Type B pancreatic cell (in vitro differentiated cells): Measurements from ENCODE around the gene MYORG. TPM values are rescaled to one million over a fixed set of nuclear protein-coding genes. Genes with fewer than 3 reads are reported as not detected.

ENCODE experiments used
- DNase-seq: peaks from one replicate; pipeline ENCODE4 v3.0.0; 2021; ENCODE audit warnings: mixed read lengths; ENCODE audit not compliant: unreplicated experiment; ENCODE audit errors: extremely low spot score
- H3K27ac Mint-ChIP-seq: 2 replicates; pipeline ENCODE4 v1.8.0; 2021; ENCODE audit warnings: mild to moderate bottlenecking, mixed read lengths
- H3K27me3 Mint-ChIP-seq: 2 replicates; pipeline ENCODE4 v1.8.0; 2021; ENCODE audit warnings: mixed read lengths
- H3K36me3 Mint-ChIP-seq: 2 replicates; pipeline ENCODE4 v1.8.0; 2021; ENCODE audit warnings: mixed read lengths
- H3K4me1 Mint-ChIP-seq: one replicate; pipeline ENCODE4 v1.8.0; 2021; ENCODE audit warnings: mixed read lengths; ENCODE audit not compliant: unreplicated experiment
- H3K4me3 Mint-ChIP-seq: 2 replicates; pipeline ENCODE4 v1.8.0; 2021; ENCODE audit warnings: mild to moderate bottlenecking, mixed read lengths
- H3K9me3 Mint-ChIP-seq: 2 replicates; pipeline ENCODE4 v1.8.0; 2021; ENCODE audit warnings: mixed read lengths
- total RNA-seq: library from RNA; stranded (reverse); gene quantifications from 2 replicates; pipeline ENCODE4 v1.2.1, GENCODE V29; 2021; ENCODE audit warnings: low replicate concordance
- TF ChIP-seq, protein P1 (sequence below): fragments of 200-600 bp; sonication (generic); conservative IDR thresholded peaks from 2 replicates; pipeline ENCODE4 v1.5.0; 2021; ENCODE audit warnings: antibody characterized with exemption, mild to moderate bottlenecking

Gene MYORG
- total RNA-seq, 1 donor from 2014 or later = 11.6 TPM

- Mint-ChIP-seq H3K27ac (no peak overlapping the region), H3K4me3 (peak overlapping the region; percentile 92), H3K9me3 (no peaks in the 10 kb centered on the region), H3K4me1 (peaks cover 13% of the 10 kb centered on the region), H3K27me3 (peaks cover 69% of the 10 kb centered on the region), H3K36me3 (no peaks in the 10 kb centered on the region)
- no peak for DNase-seq
- TF ChIP-seq, protein P1, sequence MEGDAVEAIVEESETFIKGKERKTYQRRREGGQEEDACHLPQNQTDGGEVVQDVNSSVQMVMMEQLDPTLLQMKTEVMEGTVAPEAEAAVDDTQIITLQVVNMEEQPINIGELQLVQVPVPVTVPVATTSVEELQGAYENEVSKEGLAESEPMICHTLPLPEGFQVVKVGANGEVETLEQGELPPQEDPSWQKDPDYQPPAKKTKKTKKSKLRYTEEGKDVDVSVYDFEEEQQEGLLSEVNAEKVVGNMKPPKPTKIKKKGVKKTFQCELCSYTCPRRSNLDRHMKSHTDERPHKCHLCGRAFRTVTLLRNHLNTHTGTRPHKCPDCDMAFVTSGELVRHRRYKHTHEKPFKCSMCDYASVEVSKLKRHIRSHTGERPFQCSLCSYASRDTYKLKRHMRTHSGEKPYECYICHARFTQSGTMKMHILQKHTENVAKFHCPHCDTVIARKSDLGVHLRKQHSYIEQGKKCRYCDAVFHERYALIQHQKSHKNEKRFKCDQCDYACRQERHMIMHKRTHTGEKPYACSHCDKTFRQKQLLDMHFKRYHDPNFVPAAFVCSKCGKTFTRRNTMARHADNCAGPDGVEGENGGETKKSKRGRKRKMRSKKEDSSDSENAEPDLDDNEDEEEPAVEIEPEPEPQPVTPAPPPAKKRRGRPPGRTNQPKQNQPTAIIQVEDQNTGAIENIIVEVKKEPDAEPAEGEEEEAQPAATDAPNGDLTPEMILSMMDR = no peak
These were observed 3.4 kb upstream of the MYORG start for GRCh38 chr9:34380034-34380510.

GRCh38 chr9:34379334-34380033, 2.8 kb upstream of the MYORG start:
- Mint-ChIP-seq H3K4me1 (peaks cover 17% of the 10 kb centered on the region), H3K4me3 (peak overlapping the region; percentile 92), H3K9me3 (no peaks in the 10 kb centered on the region), H3K27ac (peak overlapping the region; percentile 82), H3K36me3 (peaks cover under 1% of the 10 kb centered on the region), H3K27me3 (peaks cover 64% of the 10 kb centered on the region)
- DNase-seq = peak; percentile 67
- TF ChIP-seq, protein P1 = peak; percentile 96

GRCh38 chr9:34378376-34379060, 1.8 kb upstream of the MYORG start:
- H3K36me3 Mint-ChIP-seq = peaks cover 7% of the 10 kb centered on the region
- DNase-seq = peak; percentile 29
- H3K27me3 Mint-ChIP-seq = peaks cover 54% of the 10 kb centered on the region
- TF ChIP-seq, protein P1 = no peak
- peak overlapping the region; percentile 78 for H3K4me3 Mint-ChIP-seq
- peaks cover 17% of the 10 kb centered on the region for H3K4me1 Mint-ChIP-seq
- H3K9me3 Mint-ChIP-seq = no peaks in the 10 kb centered on the region
- H3K27ac Mint-ChIP-seq = no peak overlapping the region

DNA sequence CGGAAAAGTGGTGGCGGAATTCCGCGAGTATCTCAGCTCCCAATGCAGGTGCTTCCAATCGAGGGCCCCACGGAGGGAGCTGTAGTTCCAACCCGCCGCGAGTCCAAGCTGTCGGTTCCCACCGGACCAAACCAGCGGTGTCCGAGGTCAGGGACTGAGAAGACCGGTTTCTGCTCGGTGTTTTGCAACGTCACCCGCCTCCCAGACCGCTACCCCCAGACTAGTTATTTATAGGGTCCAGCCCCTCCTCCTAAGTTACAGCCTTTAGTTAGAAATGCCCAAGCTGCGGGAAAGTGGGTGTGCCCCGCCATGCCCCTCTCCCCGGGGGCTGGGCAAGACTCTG, 677 bp upstream of the MYORG start:
- H3K27me3 Mint-ChIP-seq = peaks cover 43% of the 10 kb centered on the region
- H3K9me3 Mint-ChIP-seq = no peaks in the 10 kb centered on the region
- TF ChIP-seq, protein P1 = no peak
- H3K36me3 Mint-ChIP-seq = peaks cover 7% of the 10 kb centered on the region
- DNase-seq = no peak
- H3K27ac Mint-ChIP-seq = peak overlapping the region; percentile 67
- peak overlapping the region; percentile 91 for H3K4me3 Mint-ChIP-seq
- peaks cover 17% of the 10 kb centered on the region for H3K4me1 Mint-ChIP-seq

- Mint-ChIP-seq H3K4me1 (peaks cover 17% of the 10 kb centered on the region), H3K4me3 (peak overlapping the region; percentile 91), H3K27me3 (peaks cover 30% of the 10 kb centered on the region), H3K9me3 (no peaks in the 10 kb centered on the region), H3K36me3 (peaks cover 7% of the 10 kb centered on the region), H3K27ac (peak overlapping the region; percentile 90)
- TF ChIP-seq, protein P1 = no peak
- DNase-seq = peak; percentile 66
These were observed 650 bp downstream of the MYORG start for GRCh38 chr9:34375901-34376595.
